PC-3 (cell line): ENCODE results near the gene LRPPRC. TPM values are rescaled to one million over a fixed set of nuclear protein-coding genes. Genes with fewer than 3 reads are reported as not detected.

Experiments used
- ATAC-seq: fragments of 200-7000 bp; cut with Tn5 transposase; 2 replicates; pipeline ENCODE4 v1.9.1; 2020; ENCODE audit warnings: mild to moderate bottlenecking, moderate library complexity
- BruUV-seq: library from RNA; stranded (reverse); fragments of 400-500 nt; replicated peaks from 2 replicates; lab custom pipeline; 2021; lab: Mats Ljungman, UMichigan
- CTCF ChIA-PET: fragments of 300-600 bp; sonication (Branson Sonifier 250); formaldehyde crosslinking; loops from one replicate; lab custom pipeline; 2022; ENCODE audit warnings: antibody characterized with exemption; lab: Charles Lee
- POLR2A ChIA-PET: fragments of 300-600 bp; sonication (Branson Sonifier 250); formaldehyde crosslinking; loops from one replicate; lab custom pipeline; 2022; ENCODE audit warnings: antibody characterized with exemption; ENCODE audit not compliant: unreplicated experiment; lab: Charles Lee
- DNase-seq: peaks from one replicate; pipeline ENCODE4 v3.0.0-alpha.2; 2015
- H2AFZ ChIP-seq: fragments of 300-600 bp; sonication (generic); 2 replicates; pipeline ENCODE4 v1.6.0; 2016; ENCODE audit warnings: antibody characterized with exemption, low read length
- H3F3A ChIP-seq: fragments of 300-600 bp; sonication (generic); one replicate; pipeline ENCODE4 v1.6.0; 2017; ENCODE audit warnings: antibody characterized with exemption, low read length, control low read depth, mild to moderate bottlenecking; ENCODE audit not compliant: unreplicated experiment
- H3K27ac ChIP-seq: fragments of 300-600 bp; sonication (generic); 2 replicates; pipeline ENCODE4 v1.5.1; 2016; ENCODE audit warnings: mild to moderate bottlenecking, low read length
- H3K27me3 ChIP-seq: fragments of 300-600 bp; sonication (generic); 2 replicates; pipeline ENCODE4 v1.6.1; 2016; ENCODE audit warnings: low read length, mixed read lengths
- H3K36me3 ChIP-seq: fragments of 300-600 bp; sonication (generic); 2 replicates; pipeline ENCODE4 v1.6.1; 2016; ENCODE audit warnings: low read depth, mixed run types, low read length, mixed read lengths
- H3K4me1 ChIP-seq: fragments of 300-600 bp; sonication (generic); 2 replicates; pipeline ENCODE4 v1.5.1; 2016; ENCODE audit warnings: low read length; ENCODE audit not compliant: insufficient read depth
- H3K4me2 ChIP-seq: fragments of 300-600 bp; sonication (generic); 2 replicates; pipeline ENCODE4 v1.6.0; 2016; ENCODE audit warnings: low read length
- H3K4me3 ChIP-seq: fragments of 300-600 bp; sonication (generic); 2 replicates; pipeline ENCODE4 v1.5.1; 2016; ENCODE audit warnings: mild to moderate bottlenecking, low read length, mixed read lengths
- H3K79me2 ChIP-seq: fragments of 300-600 bp; sonication (generic); 2 replicates; pipeline ENCODE4 v1.6.1; 2017; ENCODE audit warnings: low read length, mixed read lengths
- H3K9ac ChIP-seq: fragments of 300-600 bp; sonication (generic); 2 replicates; pipeline ENCODE4 v1.6.0; 2016; ENCODE audit warnings: mild to moderate bottlenecking, low read length
- H3K9me2 ChIP-seq: fragments of 300-600 bp; sonication (generic); replicated peaks from 2 replicates; pipeline ENCODE4 v1.6.1; 2016; ENCODE audit warnings: mixed run types, low read length, mixed read lengths
- H3K9me3 ChIP-seq: fragments of 300-600 bp; sonication (generic); 2 replicates; pipeline ENCODE4 v1.6.1; 2016; ENCODE audit warnings: low read length, mixed read lengths
- H4K20me1 ChIP-seq: fragments of 300-600 bp; sonication (generic); 2 replicates; pipeline ENCODE4 v1.6.1; 2016; ENCODE audit warnings: low read length, mixed read lengths
- CTCF ChIP-seq: fragments of 300-600 bp; sonication (generic); conservative IDR thresholded peaks from 2 replicates; pipeline ENCODE4 v1.5.1; 2017; ENCODE audit warnings: antibody characterized with exemption, low read depth, mild to moderate bottlenecking, low read length
- EZH2 ChIP-seq: fragments of 300-600 bp; sonication (generic); IDR thresholded peaks from one replicate; pipeline ENCODE4 v1.6.1; 2017; ENCODE audit warnings: antibody characterized with exemption, mild to moderate bottlenecking, low read length; ENCODE audit not compliant: unreplicated experiment
- EZH2phosphoT487 ChIP-seq: fragments of 300-600 bp; sonication (generic); IDR thresholded peaks from 2 replicates; pipeline ENCODE4 v1.6.1; 2018; ENCODE audit warnings: mild to moderate bottlenecking, antibody characterized with exemption, low read length, borderline replicate concordance
- intact Hi-C: fragments of 100-400 bp; cut with micrococcal nuclease; formaldehyde crosslinking; loops from 2 replicates; pipeline ENCODE4 v1.9.0; 2023
- total RNA-seq: library from RNA; depleted of rRNA; stranded (reverse); fragments of >200 nt; gene quantifications from 2 replicates; pipeline ENCODE4 v1.2.3, GENCODE V29; 2014

Gene LRPPRC
- total RNA-seq, 1 experiment from 2014 or later, result 94.8 TPM

- intact Hi-C loops, result no loop called here
- no peak overlapping the region for H3K27ac ChIP-seq
- no peaks in the 10 kb centered on the region for H3K27me3 ChIP-seq
- peaks cover 84% of the 10 kb centered on the region for H3K79me2 ChIP-seq
- no peak overlapping the region for H2AFZ ChIP-seq
- H3K4me1 ChIP-seq, result no peaks in the 10 kb centered on the region
- no peak for TF ChIP-seq EZH2phosphoT487
- no TSS peak for BruUV-seq
- peaks cover 43% of the 10 kb centered on the region for H4K20me1 ChIP-seq
- ATAC-seq (no peak; the same call in 1 of the 2 replicates), DNase-seq (no peak)
- ChIA-PET CTCF (no interaction called here), POLR2A (no interaction called here)
- H3K4me3 ChIP-seq, result no peak overlapping the region
- no peaks in the 10 kb centered on the region for H3K9me3 ChIP-seq
- peaks cover 40% of the 10 kb centered on the region for H3K36me3 ChIP-seq
- no peak overlapping the region for H3K9ac ChIP-seq
- no peaks in the 10 kb centered on the region for H3F3A ChIP-seq
- H3K9me2 ChIP-seq, result no peaks in the 10 kb centered on the region
- H3K4me2 ChIP-seq, result no peak overlapping the region
Measured at GRCh38 chr2:43984533-43984932, 11.3 kb downstream of the LRPPRC start.

GRCh38 chr2:43980902-43981301, 14.9 kb downstream of the LRPPRC start:
- Histone ChIP-seq H2AFZ (no peak overlapping the region), H3K4me1 (no peaks in the 10 kb centered on the region), H4K20me1 (peaks cover 40% of the 10 kb centered on the region), H3F3A (no peaks in the 10 kb centered on the region), H3K4me3 (no peak overlapping the region), H3K27ac (no peak overlapping the region), H3K36me3 (peaks cover 64% of the 10 kb centered on the region), H3K9ac (no peak overlapping the region), H3K27me3 (no peaks in the 10 kb centered on the region), H3K79me2 (peaks cover 48% of the 10 kb centered on the region), H3K4me2 (no peak overlapping the region), H3K9me2 (no peaks in the 10 kb centered on the region), H3K9me3 (no peaks in the 10 kb centered on the region)
- BruUV-seq, result no TSS peak
- no peak for ATAC-seq
- TF ChIP-seq CTCF, result no peak
- no peak for TF ChIP-seq EZH2phosphoT487
- CTCF ChIA-PET, result no interaction called here
- DNase-seq, result no peak
- intact Hi-C loops, result no loop called here
- POLR2A ChIA-PET, result no interaction called here

GRCh38 chr2:43977677-43978375, 18.0 kb downstream of the LRPPRC start:
- ChIA-PET POLR2A (no interaction called here), CTCF (no interaction called here)
- no peak for DNase-seq
- Histone ChIP-seq H3K9me3 (no peaks in the 10 kb centered on the region), H3K4me2 (no peak overlapping the region), H4K20me1 (peaks cover 14% of the 10 kb centered on the region), H3K4me3 (no peak overlapping the region), H3K4me1 (no peaks in the 10 kb centered on the region), H3K79me2 (peaks cover 17% of the 10 kb centered on the region), H2AFZ (no peak overlapping the region), H3K27ac (no peak overlapping the region), H3F3A (no peaks in the 10 kb centered on the region), H3K9ac (no peak overlapping the region), H3K9me2 (no peaks in the 10 kb centered on the region), H3K27me3 (no peaks in the 10 kb centered on the region), H3K36me3 (peaks cover 85% of the 10 kb centered on the region)
- BruUV-seq, result no TSS peak
- intact Hi-C loops, result no loop called here
- ATAC-seq, result no peak
- TF ChIP-seq EZH2phosphoT487 (no peak), CTCF (no peak), EZH2 (no peak)
